ENCODE data around the gene SYCE3.

SYCE3 gene

DNA sequence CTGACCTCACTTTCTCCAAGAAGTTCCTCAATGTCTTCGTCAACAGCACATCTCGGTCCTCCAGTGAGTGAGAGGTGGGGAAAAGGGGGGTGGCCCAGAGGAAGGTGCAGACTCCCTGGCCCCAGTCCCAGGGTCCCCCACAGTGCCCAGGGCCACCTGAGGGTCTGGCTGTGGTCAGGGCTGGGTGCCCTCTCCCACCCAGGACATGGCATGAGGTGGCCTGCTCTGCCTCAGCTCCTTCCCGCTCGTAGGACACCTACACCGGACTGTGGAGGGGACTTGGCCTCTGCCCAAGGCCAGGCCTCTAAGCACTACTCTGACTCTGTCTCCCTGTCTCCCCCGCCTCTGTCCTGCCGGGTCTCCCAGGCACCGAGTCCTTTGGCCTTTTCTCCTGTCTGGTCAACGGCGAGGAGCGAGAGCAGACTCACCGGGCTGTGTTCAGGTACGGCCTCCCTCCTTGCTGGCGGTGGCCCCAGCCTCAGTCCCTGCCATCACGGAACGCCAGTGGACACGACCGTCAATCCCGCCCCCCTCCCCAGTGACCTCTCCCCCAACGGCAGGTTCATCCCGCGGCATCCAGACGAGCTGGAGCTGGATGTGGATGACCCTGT is 42.4 kb upstream of the SYCE3 start:
- in situ Hi-C loops (cut with HindIII; ENCODE audit: low sequenced_read_pairs), result no loop called here
- TF ChIP-seq, protein P1, sequence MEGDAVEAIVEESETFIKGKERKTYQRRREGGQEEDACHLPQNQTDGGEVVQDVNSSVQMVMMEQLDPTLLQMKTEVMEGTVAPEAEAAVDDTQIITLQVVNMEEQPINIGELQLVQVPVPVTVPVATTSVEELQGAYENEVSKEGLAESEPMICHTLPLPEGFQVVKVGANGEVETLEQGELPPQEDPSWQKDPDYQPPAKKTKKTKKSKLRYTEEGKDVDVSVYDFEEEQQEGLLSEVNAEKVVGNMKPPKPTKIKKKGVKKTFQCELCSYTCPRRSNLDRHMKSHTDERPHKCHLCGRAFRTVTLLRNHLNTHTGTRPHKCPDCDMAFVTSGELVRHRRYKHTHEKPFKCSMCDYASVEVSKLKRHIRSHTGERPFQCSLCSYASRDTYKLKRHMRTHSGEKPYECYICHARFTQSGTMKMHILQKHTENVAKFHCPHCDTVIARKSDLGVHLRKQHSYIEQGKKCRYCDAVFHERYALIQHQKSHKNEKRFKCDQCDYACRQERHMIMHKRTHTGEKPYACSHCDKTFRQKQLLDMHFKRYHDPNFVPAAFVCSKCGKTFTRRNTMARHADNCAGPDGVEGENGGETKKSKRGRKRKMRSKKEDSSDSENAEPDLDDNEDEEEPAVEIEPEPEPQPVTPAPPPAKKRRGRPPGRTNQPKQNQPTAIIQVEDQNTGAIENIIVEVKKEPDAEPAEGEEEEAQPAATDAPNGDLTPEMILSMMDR (IDR thresholded peaks at IDR 0.05; ENCODE audit: low read depth, low read length, missing control alignments), result no peak
- no peak for DNase-seq (ENCODE audit: low read depth)
- no peak overlapping the region for H3K4me3 ChIP-seq (ENCODE audit: low read depth, low read length)

DNA sequence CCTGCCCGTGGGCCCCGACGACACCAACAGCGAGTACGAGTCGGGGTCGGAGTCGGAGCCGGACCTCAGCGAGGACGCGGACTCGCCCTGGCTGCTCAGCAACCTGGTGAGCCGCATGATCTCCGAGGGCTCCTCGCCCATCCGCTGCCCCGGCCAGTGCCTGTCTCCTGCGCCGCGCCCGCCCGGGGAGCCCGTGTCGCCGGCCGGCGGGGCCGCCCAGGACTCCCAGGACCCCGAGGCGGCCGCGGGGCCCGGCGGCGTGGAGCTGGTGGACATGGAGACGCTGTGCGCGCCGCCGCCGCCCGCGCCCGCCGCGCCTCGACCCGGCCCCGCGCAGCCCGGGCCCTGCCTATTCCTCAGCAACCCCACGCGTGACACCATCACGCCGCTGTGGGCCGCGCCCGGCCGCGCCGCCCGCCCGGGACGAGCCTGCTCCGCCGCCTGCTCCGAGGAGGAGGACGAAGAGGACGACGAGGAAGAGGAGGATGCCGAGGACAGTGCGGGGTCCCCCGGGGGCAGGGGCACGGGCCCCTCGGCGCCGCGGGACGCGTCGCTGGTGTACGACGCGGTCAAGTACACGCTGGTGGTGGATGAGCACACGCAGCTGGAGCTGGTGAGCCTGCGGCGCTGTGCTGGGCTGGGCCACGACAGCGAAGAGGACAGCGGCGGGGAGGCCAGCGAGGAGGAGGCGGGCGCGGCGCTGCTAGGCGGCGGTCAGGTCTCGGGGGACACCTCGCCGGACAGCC is 41.7 kb upstream of the SYCE3 start:
- DNase-seq (ENCODE audit: low read depth), result no peak
- TF ChIP-seq, protein P1 (IDR thresholded peaks at IDR 0.05; ENCODE audit: low read depth, low read length, missing control alignments), result no peak
- no peak overlapping the region for H3K4me3 ChIP-seq (ENCODE audit: low read depth, low read length)
- in situ Hi-C loops (cut with HindIII; ENCODE audit: low sequenced_read_pairs), result no loop called here

DNA sequence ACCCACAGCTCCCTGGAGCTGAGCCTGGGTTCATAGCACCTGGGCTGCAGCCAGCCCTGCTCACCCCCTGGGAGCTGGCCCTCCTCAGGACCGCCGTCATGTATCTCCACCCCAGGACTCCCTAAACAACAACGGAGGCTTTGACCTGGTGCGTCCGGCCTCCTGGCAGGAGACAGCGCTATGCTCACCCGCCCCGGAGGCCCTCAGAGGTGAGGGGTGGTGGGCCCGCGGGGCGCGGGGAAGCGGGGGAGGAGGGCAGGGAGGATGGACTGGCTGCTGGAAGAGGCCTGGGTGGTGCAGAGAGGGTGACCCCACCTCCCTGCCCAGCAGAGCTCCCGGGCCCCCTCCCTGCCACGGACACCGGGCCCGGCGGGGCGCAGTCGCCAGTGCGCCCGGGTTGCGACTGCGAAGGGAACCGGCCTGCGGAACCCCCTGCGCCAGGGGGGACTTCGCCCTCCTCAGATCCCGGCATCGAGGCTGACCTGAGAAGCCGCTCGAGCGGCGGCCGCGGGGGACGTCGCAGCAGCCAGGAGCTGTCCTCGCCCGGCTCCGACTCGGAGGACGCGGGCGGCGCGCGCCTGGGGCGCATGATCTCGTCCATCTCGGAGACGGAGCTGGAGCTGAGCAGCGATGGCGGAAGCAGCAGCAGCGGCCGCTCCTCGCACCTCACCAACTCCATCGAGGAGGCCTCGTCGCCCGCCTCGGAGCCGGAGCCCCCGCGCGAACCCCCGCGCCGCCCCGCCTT is 41.0 kb upstream of the SYCE3 start:
- H3K4me3 ChIP-seq (ENCODE audit: low read depth, low read length), result no peak overlapping the region
- no peak for DNase-seq (ENCODE audit: low read depth)
- in situ Hi-C loops (cut with HindIII; ENCODE audit: low sequenced_read_pairs), result no loop called here
- TF ChIP-seq, protein P1 (IDR thresholded peaks at IDR 0.05; ENCODE audit: low read depth, low read length, missing control alignments), result no peak

DNA sequence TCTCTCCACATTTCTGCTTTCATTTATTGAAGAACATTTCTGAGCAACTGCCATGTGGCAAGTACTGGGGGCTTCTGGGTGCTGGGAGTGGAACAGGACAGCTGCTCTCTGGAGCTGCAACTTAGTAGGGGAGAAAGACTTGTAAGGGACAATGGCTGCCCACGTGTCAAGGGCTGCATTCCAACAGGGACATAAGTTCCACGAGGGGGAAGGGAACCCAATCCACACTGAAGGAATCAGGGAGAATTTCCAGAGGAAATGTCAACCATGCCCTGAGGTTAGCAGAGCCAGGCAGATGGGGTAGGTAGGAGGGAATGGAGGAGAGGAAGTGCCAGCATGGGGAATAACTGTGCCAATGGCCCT is 39.6 kb upstream of the SYCE3 start:
- in situ Hi-C loops (cut with HindIII; ENCODE audit: low sequenced_read_pairs), result no loop called here
- H3K4me3 ChIP-seq (ENCODE audit: low read depth, low read length), result no peak overlapping the region
- DNase-seq (ENCODE audit: low read depth), result no peak
- TF ChIP-seq, protein P1 (IDR thresholded peaks at IDR 0.05; ENCODE audit: low read depth, low read length, missing control alignments), result no peak

- TF ChIP-seq, protein P1 (IDR thresholded peaks at IDR 0.05; ENCODE audit: low read depth, low read length, missing control alignments), result no peak
- H3K4me3 ChIP-seq (ENCODE audit: low read depth, low read length), result no peak overlapping the region
- in situ Hi-C loops (cut with HindIII; ENCODE audit: low sequenced_read_pairs), result no loop called here
- DNase-seq (ENCODE audit: low read depth), result no peak
Measured at GRCh38 chr22:50601669-50602337, 39.1 kb upstream of the SYCE3 start.

GRCh38 chr22:50600967-50601668 is 38.4 kb upstream of the SYCE3 start:
- TF ChIP-seq, protein P1 (IDR thresholded peaks at IDR 0.05; ENCODE audit: low read depth, low read length, missing control alignments), result no peak

More at GRCh38 chr22:50600967-50601668, 38.4 kb upstream of the SYCE3 start:
- peak overlapping the region; percentile 24 for H3K4me3 ChIP-seq (ENCODE audit: low read depth, low read length)
- no peak for DNase-seq (ENCODE audit: low read depth)
- in situ Hi-C loops (cut with HindIII; ENCODE audit: low sequenced_read_pairs), result no loop called here

Data from astrocyte of the cerebellum (primary cell).